ENCODE measurements around the gene RNF133.

Gene RNF133, protein sequence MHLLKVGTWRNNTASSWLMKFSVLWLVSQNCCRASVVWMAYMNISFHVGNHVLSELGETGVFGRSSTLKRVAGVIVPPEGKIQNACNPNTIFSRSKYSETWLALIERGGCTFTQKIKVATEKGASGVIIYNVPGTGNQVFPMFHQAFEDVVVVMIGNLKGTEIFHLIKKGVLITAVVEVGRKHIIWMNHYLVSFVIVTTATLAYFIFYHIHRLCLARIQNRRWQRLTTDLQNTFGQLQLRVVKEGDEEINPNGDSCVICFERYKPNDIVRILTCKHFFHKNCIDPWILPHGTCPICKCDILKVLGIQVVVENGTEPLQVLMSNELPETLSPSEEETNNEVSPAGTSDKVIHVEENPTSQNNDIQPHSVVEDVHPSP

DNA sequence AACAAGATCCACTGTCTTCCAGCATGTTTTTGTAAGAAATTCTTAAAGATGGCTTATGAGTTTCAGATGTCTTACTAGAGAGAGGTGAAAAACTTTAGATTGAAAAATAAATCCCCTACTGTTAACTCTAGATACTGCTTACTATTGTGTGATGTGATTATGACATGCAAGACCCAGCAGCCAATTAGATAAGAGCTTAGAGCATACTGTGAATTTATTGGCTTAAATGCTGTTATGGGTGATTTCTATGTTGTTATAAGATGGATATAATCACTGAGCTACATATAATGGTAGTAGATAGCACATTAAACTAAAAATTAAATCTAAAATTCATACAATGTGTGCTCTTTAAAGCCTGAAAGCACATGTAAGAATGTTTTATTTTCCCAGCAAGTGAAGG, at the start of gene RNF133:
TSS of gene RNF133 (minus strand) at position 101 of the 400 bp plus-strand sequence. CDS start 199 bp downstream, outside the sequence.
- DNase-seq: no peak

DNA sequence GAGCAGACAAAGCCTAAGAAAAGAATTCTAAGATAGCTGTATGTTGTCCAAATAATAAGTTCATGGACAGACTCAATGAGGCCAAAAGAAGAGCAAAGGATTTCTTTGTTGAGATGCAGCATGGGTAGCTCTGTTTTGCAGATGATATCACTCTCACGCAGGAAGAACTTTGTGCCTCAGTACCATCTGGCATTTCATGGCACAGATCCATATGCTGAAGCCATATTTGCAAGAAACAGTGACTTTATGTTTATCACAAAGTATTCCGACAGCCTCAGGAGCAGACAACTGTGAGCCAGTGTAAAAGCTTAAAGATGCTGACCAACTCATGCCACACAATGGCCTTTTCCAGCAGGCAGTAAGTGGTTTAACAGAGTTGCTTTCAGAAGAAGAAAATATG, 49.3 kb upstream of the RNF133 start:
- no peak for DNase-seq

DNA sequence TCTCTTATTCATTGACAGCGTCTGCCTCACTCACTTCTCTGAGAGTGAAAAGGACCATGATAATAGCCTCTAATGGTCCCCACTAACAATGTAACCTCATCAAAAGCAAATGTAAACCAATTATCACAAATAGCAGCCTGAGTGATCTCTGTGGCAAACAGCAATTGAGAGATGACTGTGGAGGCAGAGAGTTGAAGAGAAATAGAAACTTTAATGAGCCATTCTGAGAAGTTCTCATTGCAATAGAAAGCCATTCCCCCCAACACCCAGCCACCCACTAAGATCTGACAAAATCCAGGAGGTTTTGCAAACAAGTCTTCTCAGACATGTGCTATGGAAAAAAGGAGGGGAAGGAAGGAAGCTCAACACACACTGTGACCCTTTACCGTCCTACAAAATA, 48.0 kb upstream of the RNF133 start:
- no peak for DNase-seq

DNA sequence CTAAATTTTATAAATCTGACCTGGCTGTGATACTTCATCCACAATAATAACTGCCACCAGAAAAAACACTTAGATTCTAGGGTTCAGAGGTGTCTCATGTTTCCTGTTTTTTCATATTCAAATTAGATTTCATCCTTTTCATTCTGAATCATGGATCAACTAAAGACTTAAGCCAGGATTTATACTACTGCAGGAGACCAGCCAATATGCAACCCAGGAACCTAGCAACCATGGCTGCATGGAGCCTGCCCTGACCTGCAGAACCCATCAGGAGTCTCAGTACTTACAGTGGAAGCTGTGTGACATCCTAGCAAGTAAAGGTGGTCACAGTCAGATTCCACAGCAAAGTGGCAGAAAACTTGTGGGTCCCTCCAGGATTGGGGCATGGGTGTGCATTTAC, 44.3 kb upstream of the RNF133 start:
- DNase-seq: no peak

DNA sequence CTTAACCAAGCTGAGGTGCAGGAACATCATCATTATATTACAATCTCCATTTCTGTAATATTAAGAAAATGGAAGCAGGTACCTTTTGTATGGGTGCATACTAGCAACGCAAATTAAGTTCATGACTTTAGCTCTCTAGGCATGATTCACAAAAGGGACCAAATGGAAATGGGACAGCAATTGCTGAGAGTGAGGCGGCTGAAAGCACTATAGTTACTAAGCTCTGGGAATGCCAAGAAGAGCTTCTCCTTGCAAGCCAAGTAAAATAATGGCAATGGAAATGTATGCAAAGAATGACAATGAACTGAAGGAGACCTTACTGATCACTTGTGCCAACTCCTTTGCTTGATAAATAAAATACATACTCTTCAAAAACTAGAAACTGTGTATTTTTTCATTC, 40.0 kb upstream of the RNF133 start:
- no peak for DNase-seq

DNA sequence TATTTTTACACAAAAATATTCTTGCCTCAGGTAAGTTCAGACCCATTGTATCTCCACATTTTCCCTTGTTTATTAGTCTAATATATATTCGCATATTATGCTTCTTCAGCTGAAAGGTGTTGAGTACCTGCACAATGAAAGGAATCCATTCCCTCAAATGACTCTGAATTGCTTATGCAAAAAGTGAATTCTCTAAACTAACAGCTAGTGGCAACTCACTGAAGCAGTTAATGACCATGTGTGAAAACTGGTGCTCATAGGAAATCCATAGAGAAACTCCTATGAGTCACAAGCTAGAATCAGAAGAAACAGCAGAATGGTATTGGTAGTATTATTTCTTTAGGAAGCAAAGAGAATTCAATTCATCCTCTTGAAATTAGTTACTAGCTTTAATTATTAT, 37.3 kb upstream of the RNF133 start:
- no peak for DNase-seq

DNA sequence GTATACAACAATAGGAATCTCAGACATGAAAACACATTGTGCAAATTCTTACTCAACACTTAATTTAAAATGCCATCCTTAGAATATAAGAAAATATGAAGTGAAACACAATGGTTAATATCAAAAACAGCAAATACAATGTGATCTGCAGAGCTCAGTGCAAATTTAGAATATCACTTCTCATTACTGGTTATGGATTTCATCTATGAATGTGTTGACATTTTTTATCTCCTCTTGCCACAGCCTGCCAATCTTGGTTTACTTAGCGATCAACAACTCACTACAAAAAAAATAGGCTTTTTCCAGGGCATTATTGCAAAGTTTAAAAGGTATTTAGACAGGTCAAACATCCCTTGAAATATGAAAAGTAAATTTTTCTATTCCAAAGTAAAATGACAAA, 28.8 kb upstream of the RNF133 start:
- DNase-seq: no peak

DNA sequence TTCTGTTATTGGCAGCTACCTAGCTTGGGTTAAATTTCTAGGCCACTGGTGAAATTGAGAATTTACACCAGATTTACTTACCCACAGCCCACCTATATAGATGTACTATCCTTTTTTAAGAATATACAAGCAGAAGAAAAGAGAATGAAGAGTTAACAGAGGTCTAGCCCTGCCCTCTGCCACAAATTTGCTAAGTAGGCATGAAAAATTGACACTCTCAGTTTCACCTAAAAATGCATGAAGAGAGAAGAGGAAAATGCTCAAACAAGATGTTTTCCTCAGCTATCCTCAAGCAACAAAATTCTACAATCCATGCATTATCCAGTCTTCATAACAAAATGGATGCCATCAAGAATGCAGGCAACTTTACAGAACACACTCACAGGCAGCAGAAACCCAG, 28.4 kb upstream of the RNF133 start:
- DNase-seq: no peak

DNA sequence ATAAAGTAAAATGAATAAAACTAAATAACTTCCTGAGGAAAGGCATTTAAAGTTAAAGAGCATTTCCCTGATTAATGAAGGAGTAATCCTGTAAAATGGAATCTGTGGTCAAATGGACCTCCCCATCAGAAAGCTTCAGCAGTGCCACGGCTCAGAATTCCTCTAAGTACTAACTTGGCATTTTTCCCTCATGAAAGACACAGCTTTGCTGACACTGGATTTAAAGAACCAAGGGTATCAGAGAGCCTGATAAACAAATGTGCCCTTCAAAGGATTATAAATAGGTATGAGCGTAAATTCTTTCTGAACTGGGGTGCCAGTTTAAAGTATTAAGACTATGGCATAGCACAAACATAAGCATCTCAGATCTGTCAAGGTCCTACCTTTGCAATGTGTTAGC, 28.0 kb upstream of the RNF133 start:
- DNase-seq: no peak

DNA sequence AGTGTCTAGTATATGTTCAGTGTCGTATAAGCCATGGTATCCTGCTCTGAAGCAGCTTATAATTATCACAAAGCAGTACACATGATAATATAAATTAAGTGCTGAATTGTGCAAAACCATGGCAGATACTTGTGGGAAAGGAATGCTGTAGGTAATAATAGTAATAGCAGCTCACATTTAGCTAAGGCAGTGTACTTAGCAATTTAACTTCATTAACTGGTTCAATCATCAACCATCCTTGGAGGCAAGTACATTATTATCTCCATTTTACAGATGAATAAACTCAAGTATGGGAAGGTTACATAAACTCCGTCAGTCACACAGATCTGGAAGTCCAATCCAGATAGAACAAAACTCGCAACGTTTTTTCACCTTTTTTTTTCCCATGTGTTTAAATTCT, 25.4 kb upstream of the RNF133 start:
- no peak for DNase-seq

DNA sequence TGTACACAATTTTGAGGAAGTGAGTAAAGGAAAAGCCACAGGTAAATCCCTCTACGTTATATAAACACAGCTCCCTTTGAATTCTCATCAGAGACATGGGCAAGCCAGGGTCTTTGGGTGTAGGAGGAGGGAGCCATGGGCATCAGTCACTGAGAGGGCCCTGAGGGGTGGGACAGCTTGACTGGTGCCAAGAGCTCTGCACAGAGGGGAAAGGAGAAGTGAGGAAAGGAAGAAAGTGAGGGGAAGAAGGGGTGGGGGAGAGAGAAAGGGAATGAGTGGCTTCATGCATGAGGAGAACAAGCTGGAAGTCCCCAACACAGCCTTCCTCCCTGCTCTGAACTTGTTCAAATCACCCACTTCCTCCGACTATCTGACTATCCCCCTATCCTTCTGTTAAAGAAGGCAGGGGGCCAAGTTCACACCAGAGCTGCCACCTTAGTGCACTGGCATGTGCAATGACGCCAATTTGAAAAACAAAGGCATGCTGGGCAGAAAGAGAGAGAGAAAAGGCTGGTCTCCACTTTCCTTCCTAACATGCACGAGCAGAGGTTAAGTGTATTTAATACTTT, 20.2 kb upstream of the RNF133 start:
- no peak for DNase-seq

DNA sequence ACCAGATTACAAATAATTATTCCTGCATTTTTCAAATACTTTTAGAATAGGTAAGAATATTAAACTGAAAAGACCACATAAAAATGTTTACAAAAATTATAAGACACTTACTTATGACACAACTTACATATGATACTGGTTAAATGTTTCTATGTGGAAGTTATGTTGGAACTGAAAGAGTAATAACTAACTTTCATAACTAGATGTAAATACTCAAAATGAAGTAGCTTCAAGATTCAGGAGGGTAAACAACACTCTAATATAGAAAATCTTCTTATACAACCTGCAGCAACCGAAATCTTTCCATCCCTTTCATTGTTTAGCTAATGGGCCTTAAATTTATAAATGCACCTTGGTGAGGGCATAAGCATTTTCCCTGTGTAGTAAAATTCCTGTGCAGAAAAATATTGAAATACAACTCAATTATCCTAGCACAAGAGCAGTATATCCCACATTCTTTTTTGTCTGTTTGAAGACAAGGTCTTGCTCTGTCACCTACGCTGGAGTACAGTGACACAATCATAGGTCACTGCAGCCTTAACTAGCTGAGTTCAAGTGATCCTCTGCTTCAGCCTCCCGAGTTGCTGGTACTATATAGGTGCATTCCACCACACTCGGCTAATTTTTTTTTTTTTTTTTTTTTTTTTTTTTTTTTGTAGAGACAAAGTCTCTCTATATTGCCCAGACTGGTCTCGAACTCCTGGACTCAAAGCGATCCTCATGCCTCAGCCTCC, 18.6 kb upstream of the RNF133 start:
- DNase-seq: no peak

DNA sequence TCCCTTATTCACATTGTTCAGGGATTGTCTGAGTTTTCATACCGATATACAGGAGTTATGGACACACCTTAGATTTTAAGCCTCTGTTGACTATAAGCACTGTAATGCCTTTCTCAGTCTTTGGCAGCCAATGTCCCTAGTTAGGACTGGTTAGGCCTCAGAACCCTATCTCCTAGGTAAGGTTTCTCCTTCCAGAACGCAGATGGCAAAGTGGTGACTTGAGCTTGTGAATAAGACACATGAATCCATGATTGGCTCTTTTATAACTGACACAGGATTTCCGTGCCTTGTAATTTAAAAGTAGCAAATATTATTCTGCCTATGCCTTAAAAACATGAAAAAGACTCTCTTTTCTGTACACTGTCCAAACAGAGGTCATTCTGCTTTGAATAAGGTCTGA, 16.3 kb upstream of the RNF133 start:
- DNase-seq: no peak

DNA sequence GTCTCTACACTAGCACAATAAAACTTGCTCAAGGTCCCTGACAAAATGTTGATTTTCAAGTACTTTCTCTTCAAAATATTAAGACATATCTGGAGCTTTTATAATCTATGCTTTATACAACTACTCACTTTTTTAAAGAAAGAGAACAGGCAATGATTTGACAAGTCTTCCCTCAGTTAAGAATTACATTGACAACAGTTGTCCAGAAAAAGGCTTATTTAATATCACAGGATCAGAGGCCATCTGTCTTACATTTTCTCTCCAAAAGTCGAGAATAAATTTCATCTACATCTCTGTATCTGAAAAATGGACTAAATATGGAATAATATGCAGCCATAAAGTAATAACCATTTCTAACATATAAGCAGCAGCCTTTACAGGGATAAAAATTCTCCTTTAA, 12.0 kb upstream of the RNF133 start:
- DNase-seq: no peak

DNA sequence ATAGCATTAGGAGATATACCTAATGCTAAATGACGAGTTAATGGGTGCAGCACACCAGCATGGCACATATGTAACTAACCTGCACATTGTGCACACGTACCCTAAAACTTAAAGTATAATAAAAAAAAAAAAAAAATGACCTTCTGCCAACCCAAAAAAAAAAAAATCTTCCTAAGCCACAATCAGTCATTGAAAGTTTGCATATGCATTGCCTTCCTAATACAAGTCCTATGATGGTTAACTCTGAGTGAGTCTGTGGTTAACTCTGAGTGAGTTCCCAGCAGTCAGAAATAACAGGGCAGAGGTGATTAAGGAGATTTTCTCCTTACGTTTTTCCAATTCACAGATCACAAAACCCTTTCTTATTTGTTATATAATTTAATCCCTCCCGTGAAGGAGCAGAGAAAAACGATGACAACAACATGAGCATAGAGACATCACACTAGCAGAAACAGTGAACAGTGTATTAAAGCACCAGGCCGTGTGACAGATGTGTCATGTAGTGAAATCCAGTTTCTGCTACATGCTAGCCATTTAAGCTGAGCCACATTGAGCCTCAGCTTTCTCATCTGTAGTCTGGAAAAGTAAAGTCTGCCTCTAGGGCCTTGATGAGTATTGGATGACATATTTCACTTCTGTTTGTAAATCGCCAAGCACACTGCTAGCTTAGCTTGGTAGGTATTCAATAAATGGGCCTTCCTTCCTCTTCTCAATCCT, 11.2 kb upstream of the RNF133 start:
- no peak for DNase-seq

DNA sequence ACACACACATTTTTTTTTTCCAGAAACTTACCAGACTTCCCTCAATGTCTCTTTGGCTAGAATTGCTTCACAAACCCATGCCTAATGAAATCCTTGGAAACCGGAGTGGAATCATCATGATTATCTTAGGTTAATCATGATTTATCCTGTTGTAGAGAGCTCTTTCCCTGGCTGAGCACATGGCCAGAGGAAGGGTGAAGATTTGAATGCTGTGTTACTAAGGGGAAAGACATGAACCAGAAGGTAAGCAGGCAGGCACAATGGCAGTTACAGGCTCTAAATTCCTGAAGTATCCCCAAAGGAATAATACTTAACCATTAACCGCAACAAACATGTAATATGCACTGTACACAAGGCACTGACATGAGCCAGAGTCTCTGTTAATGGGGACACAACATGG, 7.9 kb upstream of the RNF133 start:
- no peak for DNase-seq

DNA sequence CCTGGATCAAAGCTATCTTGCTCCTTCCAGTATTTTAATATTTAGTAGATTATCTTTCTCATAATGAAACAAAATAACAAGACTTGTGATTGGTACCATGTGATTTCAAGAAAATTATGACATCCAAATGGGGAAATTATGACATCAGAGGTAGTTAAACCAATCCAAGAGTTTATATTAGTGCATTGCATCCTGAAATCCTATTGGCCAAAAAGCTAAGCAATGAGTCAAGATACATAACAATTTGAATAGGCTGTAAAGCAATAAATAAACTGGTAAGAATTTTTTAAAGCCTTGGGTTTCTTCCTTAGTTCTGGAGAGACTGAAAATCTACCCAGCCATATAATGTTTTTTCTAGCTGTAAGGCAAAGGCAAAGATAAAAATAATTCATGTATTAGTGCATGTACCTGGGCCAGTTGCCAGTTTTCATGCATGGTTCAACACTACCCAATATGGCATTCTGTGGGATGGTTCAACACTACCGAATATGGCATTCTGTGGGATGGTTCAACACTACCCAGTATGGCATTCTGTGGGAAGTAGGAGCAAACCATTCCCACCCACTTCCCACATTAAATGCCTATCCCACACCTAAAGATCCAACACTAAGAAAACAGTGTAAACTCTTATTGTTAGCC, 4.1 kb upstream of the RNF133 start, which contains the start of gene RNF148:
TSS of gene RNF148 (minus strand) at position 51 of the 639 bp plus-strand sequence. CDS start 172 bp downstream, outside the sequence.
- no peak for DNase-seq

DNA sequence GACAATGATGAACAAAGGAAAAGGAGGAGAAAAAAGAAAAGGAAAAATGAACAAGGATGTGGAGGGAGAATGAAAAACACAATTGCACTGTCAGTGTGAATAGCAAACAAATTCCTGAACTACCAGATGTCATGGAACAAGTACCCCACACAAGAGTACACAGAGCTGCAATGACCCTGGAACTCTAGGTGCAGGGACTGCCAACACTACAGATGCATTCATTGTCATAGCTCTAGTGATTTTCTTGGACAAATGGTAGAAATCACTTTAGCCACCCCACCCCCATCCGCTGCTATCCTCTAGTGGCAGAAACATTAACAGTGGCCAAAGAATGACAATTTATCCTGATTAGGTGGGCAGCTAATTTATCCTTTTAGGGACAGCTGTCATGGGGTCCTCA, 3.1 kb downstream of the RNF133 start:
- DNase-seq: no peak

DNA sequence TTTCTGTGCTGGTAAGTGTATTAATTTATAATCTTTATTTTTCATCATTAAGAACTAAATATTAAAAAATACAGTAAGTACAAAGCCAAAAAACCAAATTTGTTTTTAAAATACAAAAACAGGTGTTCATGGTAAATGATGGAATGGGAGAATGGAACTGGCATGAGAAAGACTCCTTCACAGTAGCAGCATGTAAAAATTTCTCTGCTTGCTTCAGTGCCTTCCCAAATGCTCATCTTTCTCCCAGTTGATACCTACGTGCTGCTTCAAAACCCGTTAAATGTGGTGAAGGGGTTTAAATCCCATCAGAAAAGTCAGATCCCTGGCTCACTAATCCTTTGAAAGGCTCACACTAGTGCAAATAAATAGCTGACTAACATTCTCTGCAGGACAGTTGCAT, 4.2 kb downstream of the RNF133 start:
- no peak for DNase-seq

DNA sequence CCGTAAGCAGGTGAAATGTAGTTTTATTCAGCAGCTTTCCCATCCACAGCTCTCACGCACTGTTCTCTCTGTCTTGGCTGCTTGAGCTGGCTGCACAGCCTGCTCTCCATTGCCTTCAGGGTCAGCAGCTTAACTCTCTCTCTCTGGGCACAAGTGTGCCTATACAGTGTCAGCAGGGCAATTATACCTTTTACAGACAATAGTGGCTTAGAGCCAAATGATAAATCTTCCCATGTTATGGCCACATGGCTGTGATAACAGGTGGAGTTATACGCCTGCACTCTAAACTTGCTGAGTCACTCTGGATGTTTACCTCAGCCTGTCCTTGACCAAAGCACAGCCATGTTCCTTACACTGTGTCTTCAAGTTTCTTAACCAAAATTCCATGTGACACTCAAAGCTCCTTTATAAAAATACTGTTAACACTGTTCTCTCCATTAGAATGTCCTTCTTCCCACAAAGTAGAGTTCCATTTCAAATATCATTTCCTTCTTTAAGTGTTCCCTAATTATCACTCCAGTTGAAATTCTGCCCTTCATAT, 6.1 kb downstream of the RNF133 start:
- no peak for DNase-seq

DNA sequence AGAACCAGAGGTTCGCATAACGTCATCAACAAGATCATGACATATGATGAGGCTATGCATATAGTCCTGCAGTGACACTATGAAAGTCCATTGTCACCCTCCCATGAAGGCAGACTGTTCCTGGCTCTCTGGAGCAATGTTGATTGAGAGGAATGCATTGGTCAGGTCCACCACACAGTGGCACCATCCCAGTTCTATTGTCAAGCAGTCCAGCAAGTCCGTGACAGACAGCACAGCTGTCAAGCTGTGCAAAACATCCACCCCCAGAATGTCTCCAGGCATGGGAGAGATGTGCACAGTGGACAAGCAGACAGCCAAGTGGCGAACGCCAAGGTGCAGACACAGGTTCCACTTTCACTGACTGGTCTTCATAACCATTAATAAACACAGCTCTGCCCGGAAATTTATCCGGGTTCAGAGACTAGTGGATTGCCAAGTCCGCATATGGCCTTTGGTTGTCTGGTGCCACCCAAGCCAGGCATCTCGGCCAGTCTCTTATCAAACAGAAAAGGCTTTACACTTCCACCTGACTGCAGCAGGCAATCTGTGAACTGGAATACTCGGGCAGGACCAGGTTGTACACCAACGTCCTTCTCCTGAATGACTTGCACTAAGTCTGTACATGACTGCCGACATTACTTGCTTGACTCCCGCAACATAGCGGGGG, 7.2 kb downstream of the RNF133 start:
- no peak for DNase-seq
